Amygdala (tissue), 56 donors: ENCODE measurements around the gene KRTAP19-6.
"Not testable (repeated sequence)": the region's sequence is repeated elsewhere in the genome, so short reads cannot be mapped to it uniquely, and the experiment has no call there.

Experiments used
- DNase-seq, 56 donors: peaks; one replicate each; lab custom pipeline; 2025; lab: John Stamatoyannopoulos, UW

KRTAP19-6 gene

DNA sequence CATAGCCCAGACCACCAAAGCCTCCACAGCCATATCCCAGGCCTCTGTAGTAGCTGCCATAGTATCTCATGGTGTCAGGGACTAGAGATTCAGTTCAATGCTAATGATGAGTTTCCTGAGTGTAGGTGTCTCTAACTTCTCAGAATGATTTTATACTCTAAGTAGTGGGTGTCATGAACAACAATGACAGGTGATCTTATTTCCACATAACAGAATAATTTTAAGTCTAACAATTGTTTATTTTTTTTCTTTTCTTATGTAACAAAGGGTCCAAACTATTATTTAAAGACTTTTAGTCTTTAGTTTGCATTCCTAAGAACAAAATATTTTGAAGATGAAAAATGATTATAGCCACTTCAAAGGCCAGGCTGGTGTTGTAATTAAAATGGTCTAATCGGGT lies at the start of gene KRTAP19-6:
Gene KRTAP19-6, minus strand, starts transcription at position 101 of the 400 bp plus-strand sequence. Its CDS starts 31 bp downstream, at position 70.
- no peak for DNase-seq

- DNase-seq, result no peak
These were observed 48.6 kb upstream of the KRTAP19-6 start, which contains the start of gene KRTAP22-2 for GRCh38 chr21:30590297-30590696. KRTAP22-2 (minus strand) TSS chr21:30590397.

DNA sequence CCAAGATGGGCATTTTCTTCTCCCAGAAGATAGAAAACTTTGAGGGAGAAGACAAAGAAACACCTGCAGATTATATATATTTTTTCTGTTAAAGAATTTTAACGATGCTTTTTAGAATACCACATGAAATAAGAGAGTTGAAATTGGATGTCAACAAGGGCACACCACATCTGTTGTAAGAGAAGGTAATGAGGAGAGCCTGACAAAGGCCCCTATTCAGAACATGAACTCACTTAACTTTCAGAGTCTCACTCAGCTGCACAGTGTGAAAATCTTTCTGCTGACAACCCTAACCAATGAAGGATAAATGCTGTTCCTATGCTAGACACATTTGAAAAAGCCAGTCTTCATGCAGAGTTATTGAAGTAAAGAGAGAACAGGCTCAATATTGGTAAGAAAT lies 41.2 kb upstream of the KRTAP19-6 start:
- DNase-seq, result no peak

DNA sequence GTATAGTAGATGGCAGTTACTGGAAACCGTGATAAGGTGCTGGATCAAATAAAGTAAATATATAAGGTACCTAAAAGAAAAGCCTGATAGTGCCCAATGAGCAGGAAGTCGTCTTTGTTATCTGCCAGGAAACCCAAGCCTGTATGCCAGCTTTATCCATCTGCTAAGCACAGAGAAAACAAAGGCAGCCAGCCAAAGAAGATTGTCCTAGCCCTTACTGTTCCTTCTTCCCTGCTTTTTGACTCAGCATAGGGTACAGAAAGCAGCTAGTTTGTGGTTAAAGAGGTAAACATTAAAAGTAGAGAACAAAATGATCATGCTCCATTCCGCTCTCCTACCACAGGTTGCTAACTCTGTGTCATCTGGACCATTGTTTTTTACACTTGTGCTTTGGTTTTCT lies 38.5 kb upstream of the KRTAP19-6 start:
- DNase-seq, result no peak

DNA sequence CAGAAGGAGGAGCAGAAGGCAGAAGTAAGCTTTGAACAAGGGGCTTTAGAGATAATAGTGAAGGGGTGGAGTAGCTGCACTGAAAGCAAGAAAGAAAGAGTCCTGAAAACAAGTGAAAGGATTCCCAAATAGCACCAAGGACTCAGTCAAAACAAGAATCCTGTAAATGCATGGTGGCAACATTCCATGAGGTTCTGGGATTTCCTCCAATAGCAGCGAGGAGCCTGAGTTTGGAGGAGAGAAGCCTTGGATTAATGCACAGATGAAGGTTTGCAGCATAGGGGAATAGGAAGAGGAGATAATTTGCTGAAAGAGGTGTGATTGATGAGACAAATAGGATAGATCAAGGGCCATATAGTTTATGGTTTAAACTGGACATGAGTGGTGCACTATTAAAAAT lies 37.7 kb upstream of the KRTAP19-6 start:
- DNase-seq, result no peak

GRCh38 chr21:30577766-30578165 lies 36.1 kb upstream of the KRTAP19-6 start:
- DNase-seq, result no peak

DNA sequence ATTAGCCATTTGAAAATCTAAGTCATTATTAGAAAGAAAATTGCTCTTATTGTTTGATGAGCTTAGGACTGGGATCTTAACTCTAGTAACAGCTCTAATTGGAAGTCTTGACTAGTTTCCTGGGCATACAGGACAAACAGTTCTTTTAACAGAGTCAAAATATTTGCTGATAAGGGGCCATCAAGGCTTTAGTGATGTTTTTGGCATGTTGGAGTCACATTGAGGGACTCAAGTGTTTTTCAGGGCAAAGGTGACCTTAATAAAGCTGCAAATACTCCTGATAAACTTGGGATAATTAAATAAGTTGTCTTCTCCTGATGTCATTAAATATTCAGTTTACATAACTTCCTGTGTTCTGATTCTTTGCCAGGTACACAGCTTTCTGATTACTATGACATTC lies 26.0 kb upstream of the KRTAP19-6 start:
- DNase-seq, result no peak

DNA sequence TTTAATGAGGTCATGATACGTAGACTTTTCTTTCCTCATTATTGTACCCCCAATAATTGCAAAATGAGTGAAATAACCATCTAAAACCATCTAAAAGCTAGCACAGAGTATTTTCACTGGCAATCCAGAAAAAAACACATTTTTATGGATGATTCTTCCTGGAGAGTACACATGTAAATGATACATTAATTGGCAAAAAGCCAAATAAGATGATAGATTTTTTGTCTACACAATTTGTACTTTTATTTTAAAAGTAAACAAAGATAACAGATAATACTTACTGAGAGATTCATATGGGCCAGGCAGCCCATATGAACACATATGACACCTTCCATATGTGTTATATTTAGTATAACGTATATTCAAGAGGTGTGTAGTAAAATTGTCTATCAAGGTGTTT lies 22.0 kb upstream of the KRTAP19-6 start:
- DNase-seq, result no peak

DNA sequence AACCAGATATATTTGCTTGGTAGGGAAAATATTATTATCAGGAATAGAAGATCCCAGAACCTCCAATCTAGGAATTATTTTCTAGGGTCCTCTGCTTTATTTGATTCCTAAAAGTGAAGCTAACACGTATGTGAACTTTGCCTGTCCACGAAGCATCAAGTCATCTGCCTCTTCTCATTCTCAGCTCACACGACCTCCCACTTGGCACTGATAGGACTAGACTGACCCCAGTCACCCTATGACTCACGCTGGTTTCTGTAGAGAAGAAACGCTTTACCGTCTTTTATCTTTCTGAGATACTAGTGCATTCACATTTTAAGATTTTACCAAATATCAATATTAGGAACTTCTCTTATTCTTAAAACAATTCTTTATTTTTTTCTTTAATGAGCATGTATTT lies 21.4 kb upstream of the KRTAP19-6 start:
- DNase-seq, result no peak

- no peak for DNase-seq
These were observed 20.3 kb upstream of the KRTAP19-6 start for GRCh38 chr21:30561957-30562356.

- no peak for DNase-seq
These were observed 19.7 kb upstream of the KRTAP19-6 start, which contains the start of gene KRTAP19-7 for GRCh38 chr21:30561264-30561895. KRTAP19-7 (minus strand) TSS chr21:30561314; CDS start chr21:30561289, 25 bp downstream.

DNA sequence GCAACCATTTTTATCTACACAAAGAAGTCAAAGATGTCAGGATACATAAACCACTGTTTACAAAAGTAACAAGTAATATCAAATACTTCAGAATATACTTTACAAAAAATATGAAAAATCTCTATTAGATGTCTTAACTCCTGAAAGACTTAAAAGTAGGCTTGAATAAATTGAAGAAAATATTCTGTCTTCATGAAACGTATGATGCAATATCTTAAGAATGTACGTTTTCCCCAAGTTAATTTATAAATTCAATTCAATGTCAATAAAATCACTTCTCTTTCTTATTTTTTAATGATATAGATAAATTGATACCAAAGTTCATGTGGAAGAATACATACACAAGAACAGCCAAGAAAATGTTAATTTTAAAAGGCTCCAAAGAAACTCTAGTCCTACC lies 13.4 kb upstream of the KRTAP19-6 start:
- no peak for DNase-seq

GRCh38 chr21:30552782-30553181 lies 11.1 kb upstream of the KRTAP19-6 start:
- DNase-seq, result no peak

DNA sequence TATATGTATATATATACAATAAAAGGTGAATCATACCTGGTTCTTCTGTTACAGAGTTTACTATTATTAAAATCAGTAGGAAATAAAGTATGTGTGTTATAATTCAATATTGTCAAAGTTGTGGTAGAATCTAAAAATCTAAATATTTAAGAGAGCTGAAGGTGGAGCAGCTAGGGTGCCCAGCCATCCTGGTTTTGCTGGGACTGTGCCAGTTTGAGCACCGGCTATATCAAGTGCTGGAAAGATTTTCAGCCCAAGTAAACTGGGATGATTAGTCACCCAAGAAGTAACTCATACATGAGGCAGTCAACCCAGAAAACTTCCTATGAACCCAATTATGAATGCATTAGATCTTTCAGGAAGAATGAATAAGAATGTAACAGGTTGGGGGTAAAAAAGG lies 22.8 kb downstream of the KRTAP19-6 start:
- DNase-seq, result no peak

DNA sequence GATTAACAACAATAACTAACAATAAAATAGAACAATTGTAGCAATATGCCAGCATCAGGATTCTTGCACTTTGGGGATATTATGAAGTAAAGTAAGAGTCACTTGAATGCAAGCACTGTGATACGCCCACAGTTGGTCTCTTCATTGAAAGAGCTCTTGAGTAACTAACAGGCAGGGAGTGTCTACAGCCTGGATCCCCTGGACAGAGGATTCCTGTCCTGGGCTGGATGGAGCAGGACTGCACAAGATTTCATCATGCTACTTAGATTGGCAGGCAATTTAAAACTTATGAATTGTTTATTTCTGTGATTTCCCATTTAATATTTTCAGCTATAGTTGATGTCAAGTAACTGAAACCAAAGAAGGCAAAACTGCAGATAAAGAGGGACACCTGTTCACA lies 26.0 kb downstream of the KRTAP19-6 start:
- no peak for DNase-seq

DNA sequence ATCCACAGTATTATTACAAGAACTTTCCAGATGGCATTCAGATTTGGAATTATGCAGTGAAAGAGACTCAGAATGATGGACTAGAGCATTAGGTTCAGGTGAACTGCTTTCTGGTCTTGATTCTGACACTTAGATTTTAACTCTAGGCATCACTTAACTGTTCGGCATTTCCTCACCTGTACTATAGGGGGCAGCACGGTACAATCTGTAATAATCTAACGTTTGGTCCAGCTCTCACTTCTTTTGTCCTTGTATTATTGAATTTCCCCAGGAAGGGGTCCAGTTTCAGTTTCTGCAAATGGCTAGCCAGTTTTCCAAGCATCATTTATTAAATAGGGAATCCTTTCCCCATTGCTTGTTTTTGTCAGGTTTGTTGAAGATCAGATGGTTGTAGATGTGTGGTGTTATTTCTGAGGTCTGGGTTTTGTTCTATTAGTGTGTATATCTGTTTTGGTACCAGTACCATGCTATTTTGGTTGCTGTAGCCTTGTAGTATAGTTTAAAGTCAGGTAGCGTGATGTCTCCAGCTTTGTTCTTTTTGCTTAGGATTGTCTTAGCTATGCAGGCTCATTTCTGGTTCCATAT lies 36.0 kb downstream of the KRTAP19-6 start:
- not testable (repeated sequence) for DNase-seq

DNA sequence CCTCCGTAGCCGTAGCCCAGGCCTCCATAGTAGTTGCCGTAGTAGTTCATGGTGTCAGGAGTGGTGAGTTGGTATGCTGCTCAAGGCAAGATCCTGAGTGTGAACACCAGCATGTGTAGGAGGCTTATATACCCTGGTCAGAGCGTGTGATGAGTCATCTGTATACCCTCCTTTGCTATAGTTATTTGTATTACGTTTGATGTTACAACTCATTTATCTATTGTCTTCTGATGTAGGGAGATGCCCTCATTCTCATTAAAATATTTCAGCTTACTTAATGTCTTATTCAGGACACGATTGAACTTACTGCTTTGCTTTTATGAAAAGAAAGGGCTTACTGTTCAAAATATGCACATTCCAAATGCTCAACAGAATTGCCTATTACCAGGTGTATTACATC lies 39.6 kb downstream of the KRTAP19-6 start, which contains the start of gene KRTAP19-5:
Gene KRTAP19-5, minus strand, starts transcription at position 101 of the 400 bp plus-strand sequence. Its CDS starts 51 bp downstream, at position 50.
- DNase-seq, result no peak

DNA sequence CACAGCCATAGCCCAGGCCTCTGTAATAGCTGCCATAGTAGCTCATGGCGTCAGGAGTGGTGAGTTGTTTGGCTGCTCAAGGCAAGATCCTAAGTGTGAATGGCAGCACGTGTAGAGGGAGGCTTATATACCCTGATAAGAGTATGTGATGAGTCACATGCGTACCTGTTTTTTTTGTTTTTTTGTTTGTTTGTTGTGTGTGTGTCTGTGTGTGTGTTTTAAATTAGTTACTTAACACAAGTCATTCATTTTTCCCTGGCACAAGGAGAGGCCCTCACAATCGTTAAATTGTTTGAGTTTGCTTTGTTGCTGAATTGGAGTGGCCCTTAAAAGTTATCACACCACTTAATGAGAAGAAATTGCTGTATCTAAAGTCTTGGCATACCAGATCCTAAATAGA lies 44.6 kb downstream of the KRTAP19-6 start, which contains the start of gene KRTAP19-4:
Gene KRTAP19-4, minus strand, starts transcription at position 101 of the 400 bp plus-strand sequence. Its CDS starts 55 bp downstream, at position 46.
- DNase-seq, result no peak

DNA sequence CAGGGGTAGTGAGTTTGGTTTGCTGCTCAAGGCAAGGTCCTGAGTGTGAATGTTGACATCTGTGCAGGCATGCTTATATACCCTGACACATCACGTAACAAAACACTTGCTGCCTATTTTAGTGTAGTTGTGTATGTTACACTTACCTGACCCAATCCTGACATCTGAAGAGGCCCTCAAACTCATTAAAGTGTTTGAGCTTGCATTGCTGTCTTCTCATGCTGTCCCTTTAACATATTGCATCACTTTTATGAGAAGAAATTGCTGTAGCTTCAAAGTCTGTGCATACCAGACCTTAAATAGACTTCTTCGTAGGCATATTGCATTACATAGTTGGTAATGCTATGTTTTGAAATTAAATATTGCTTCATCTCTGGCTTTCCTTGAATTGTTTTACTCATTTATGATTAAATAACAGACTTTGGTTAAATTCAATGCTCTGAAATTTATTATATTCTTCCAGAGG lies 49.7 kb downstream of the KRTAP19-6 start, which contains the start of gene KRTAP19-3:
Gene KRTAP19-3, minus strand, starts transcription at position 51 of the 466 bp plus-strand sequence. CDS start 56 bp downstream, outside the sequence.
- no peak for DNase-seq
